GM20431 (cell line): ENCODE measurements around the gene SIK2.
"Not testable (repeated sequence)": the region's sequence is repeated elsewhere in the genome, so short reads cannot be mapped to it uniquely, and the experiment has no call there.

Experiments used
- in situ Hi-C: fragments of 300-500 bp; cut with MseI, MboI; formaldehyde crosslinking; loops from one replicate; pipeline ENCODE4 v1.15.0; 2020; ENCODE audit warnings: low sequenced_read_pairs; ENCODE audit not compliant: unreplicated experiment

SIK2 gene

GRCh38 chr11:111645657-111646316 is 43.5 kb downstream of the SIK2 start:
- in situ Hi-C loops = no loop called here

- in situ Hi-C loops = not testable (repeated sequence)
These were observed 49.1 kb downstream of the SIK2 start for GRCh38 chr11:111651336-111651735.

- in situ Hi-C loops = no loop called here
These were observed 49.9 kb downstream of the SIK2 start for GRCh38 chr11:111652184-111652583.

GRCh38 chr11:111654601-111655000 is 52.4 kb downstream of the SIK2 start:
- in situ Hi-C loops = no loop called here

GRCh38 chr11:111655924-111656323 is 53.7 kb downstream of the SIK2 start:
- in situ Hi-C loops = no loop called here

GRCh38 chr11:111657905-111658304 is 55.7 kb downstream of the SIK2 start:
- in situ Hi-C loops = not testable (repeated sequence)

GRCh38 chr11:111658493-111658892 is 56.2 kb downstream of the SIK2 start:
- in situ Hi-C loops = not testable (repeated sequence)

- in situ Hi-C loops = no loop called here
These were observed 57.2 kb downstream of the SIK2 start for GRCh38 chr11:111659201-111660115.

- in situ Hi-C loops = no loop called here
These were observed 58.6 kb downstream of the SIK2 start for GRCh38 chr11:111660822-111661221.

GRCh38 chr11:111663820-111664219 is 61.6 kb downstream of the SIK2 start:
- in situ Hi-C loops = no loop called here

- in situ Hi-C loops = no loop called here
These were observed 63.5 kb downstream of the SIK2 start for GRCh38 chr11:111665777-111666176.

GRCh38 chr11:111668980-111669379 is 66.7 kb downstream of the SIK2 start:
- in situ Hi-C loops = no loop called here

GRCh38 chr11:111671383-111671782 is 69.1 kb downstream of the SIK2 start:
- in situ Hi-C loops = no loop called here

GRCh38 chr11:111672949-111673348 is 70.7 kb downstream of the SIK2 start:
- in situ Hi-C loops = no loop called here

- in situ Hi-C loops = no loop called here
These were observed 72.7 kb downstream of the SIK2 start for GRCh38 chr11:111674941-111675340.

GRCh38 chr11:111675891-111676290 is 73.6 kb downstream of the SIK2 start:
- in situ Hi-C loops = no loop called here

- in situ Hi-C loops = no loop called here
These were observed 74.8 kb downstream of the SIK2 start for GRCh38 chr11:111676878-111677585.

GRCh38 chr11:111680486-111681175 is 78.4 kb downstream of the SIK2 start:
- in situ Hi-C loops = no loop called here

GRCh38 chr11:111683806-111684205 is 81.6 kb downstream of the SIK2 start:
- in situ Hi-C loops = no loop called here

- in situ Hi-C loops = no loop called here
These were observed 82.0 kb downstream of the SIK2 start for GRCh38 chr11:111684251-111684650.
